Esophagus squamous epithelium (tissue), 5 donors: Measurements from ENCODE around the gene MBD6. TPM values are rescaled to one million over a fixed set of nuclear protein-coding genes. Genes with fewer than 3 reads are reported as not detected.

ENCODE experiments used
- DNase-seq: peaks from one replicate; lab custom pipeline; 2025; lab: John Stamatoyannopoulos, UW
- H3K27ac ChIP-seq, 4 donors: fragments of 200-600 bp; sonication (generic); one replicate each; pipeline ENCODE4 v1.5.1; 2016 to 2019; ENCODE audit warnings: mild to moderate bottlenecking in 1 of 4
- H3K27me3 ChIP-seq, 4 donors: fragments of 200-600 bp; sonication (generic); 1 replicate in 3 of 4; 2 replicates in 1 of 4; pipeline versions ENCODE4 v1.5.1 to v1.6.0; 2017 to 2021; ENCODE audit warnings: antibody characterized with exemption in 1 of 4
- H3K36me3 ChIP-seq, 3 donors: fragments of 200-600 bp; sonication (generic); one replicate each; pipeline ENCODE4 v1.5.1; 2016 to 2019
- H3K4me1 ChIP-seq, 3 donors: fragments of 200-600 bp; sonication (generic); one replicate each; pipeline ENCODE4 v1.5.1; 2017 to 2019
- H3K4me3 ChIP-seq, 4 donors: fragments of 200-600 bp; sonication (generic); 1 replicate in 3 of 4; 2 replicates in 1 of 4; pipeline ENCODE4 v1.5.1; 2016 to 2019; ENCODE audit warnings: mild to moderate bottlenecking in 2 of 4, moderate library complexity in 1 of 4
- H3K9me3 ChIP-seq, 3 donors: fragments of 200-600 bp; sonication (generic); one replicate each; pipeline ENCODE4 v1.5.1; 2016 to 2019
- POLR2A ChIP-seq, 4 donors: fragments of 450-650 bp; IDR thresholded peaks; one replicate each; pipeline ENCODE4 v1.6.1; 2017; ENCODE audit warnings: antibody characterized with exemption in 4 of 4, mild to moderate bottlenecking in 4 of 4, moderate library complexity in 3 of 4
- WGBS, 2 donors: methylation state at CpG; one replicate each; pipeline ENCODE4 v1.1.5; 2018; 5-methylcytosine and 5-hydroxymethylcytosine counted together
- intact Hi-C: fragments of 100-400 bp; cut with DNase I; formaldehyde crosslinking; loops from one replicate; pipeline ENCODE4 v1.15.0; 2022
- total RNA-seq, 4 donors: library from RNA; depleted of rRNA; stranded (reverse); fragments of >200 nt; gene quantifications; one replicate each; pipeline ENCODE4 v1.1.0, GENCODE V29; 2016
- TF ChIP-seq, protein P1 (sequence below), 6 experiments: fragments of 450-650 bp in 4 of 6; fragments of 200-600 bp in 2 of 6; sonication (generic) in 2 of 6; IDR thresholded peaks; one replicate each; pipeline ENCODE4 v1.5.1; 2016 to 2019; ENCODE audit warnings: antibody characterized with exemption in 6 of 6, mild to moderate bottlenecking in 4 of 6, moderate library complexity in 4 of 6
- donor health status: DM: yes; HTN: yes; CAD: no.

Gene MBD6
- total RNA-seq, 4 donors from 2014 or later: 13.8 to 33.2 (median 17.6) TPM

DNA sequence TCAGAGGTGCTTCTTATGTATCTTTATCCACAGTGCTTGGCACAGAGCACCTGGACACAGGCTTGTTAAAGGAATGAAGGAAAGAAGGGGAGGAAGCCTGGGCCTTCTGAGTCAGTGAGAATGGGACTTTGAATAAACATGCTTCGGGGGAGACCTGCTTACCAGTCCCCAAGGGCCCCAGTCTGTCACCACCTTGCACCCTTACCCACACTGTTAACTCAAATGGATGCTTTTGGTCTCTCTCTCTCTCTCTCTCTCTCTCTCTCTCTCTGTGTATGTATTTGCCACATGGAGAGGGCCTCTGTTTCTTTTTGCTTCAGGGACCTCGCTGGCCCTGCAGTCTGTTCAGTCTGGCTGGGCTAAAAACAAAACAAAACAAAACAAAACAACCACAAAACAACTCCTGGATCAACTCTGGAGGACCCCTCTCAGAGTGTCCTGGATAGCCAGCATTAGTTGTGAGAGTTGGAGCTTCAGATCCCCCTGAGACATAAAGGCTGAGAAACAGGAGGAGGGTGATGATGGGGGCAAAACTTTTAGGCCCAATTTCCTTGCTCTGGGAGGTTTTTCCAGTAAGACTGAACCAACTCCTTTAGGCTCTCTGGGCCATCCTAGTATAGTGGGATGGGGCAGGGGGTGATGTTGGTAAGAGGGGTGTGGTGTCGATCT is 29.1 kb downstream of the MBD6 start:
- DNase-seq: no peak
- intact Hi-C loops: no loop called here
- no peaks in the 10 kb centered on the region for H3K36me3 ChIP-seq
- H3K9me3 ChIP-seq: no peaks in the 10 kb centered on the region
- peaks cover 3 to 20% (median 5%) of the 10 kb centered on the region in 3 donors for H3K4me1 ChIP-seq
- H3K27ac ChIP-seq: no peak overlapping the region
- TF ChIP-seq POLR2A (IDR thresholded peaks at IDR 0.05): no peak
- TF ChIP-seq, protein P1, sequence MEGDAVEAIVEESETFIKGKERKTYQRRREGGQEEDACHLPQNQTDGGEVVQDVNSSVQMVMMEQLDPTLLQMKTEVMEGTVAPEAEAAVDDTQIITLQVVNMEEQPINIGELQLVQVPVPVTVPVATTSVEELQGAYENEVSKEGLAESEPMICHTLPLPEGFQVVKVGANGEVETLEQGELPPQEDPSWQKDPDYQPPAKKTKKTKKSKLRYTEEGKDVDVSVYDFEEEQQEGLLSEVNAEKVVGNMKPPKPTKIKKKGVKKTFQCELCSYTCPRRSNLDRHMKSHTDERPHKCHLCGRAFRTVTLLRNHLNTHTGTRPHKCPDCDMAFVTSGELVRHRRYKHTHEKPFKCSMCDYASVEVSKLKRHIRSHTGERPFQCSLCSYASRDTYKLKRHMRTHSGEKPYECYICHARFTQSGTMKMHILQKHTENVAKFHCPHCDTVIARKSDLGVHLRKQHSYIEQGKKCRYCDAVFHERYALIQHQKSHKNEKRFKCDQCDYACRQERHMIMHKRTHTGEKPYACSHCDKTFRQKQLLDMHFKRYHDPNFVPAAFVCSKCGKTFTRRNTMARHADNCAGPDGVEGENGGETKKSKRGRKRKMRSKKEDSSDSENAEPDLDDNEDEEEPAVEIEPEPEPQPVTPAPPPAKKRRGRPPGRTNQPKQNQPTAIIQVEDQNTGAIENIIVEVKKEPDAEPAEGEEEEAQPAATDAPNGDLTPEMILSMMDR (IDR thresholded peaks at IDR 0.05): no peak
- peaks cover 0 to 41% (median 0%) of the 10 kb centered on the region in 4 donors for H3K27me3 ChIP-seq
- WGBS, 2 donors: 79 to 87% methylated on average over 3 of the region's 3 CpGs
- no peak overlapping the region for H3K4me3 ChIP-seq

DNA sequence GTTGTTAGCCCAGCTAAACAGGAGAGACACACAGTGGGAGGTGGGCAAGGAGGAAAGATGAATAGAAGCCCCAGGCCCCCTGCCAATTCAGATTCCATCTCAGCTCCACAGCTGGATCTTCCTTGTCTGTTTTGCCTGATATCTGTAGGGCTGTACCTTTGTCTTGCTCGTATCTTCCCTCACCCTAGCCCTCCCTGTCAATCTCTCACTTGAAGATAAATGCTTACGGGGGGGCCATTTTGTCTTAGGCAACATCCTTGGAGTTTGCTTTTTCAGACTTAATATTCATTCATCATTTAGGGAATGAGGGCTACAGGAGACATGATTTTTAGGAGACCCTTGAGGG is 29.7 kb downstream of the MBD6 start:
- no peaks in the 10 kb centered on the region for H3K36me3 ChIP-seq
- no peak for TF ChIP-seq POLR2A (IDR thresholded peaks at IDR 0.05)
- TF ChIP-seq, protein P1 (IDR thresholded peaks at IDR 0.05): no peak
- H3K27ac ChIP-seq: no peak overlapping the region
- H3K9me3 ChIP-seq: no peaks in the 10 kb centered on the region
- no peak for DNase-seq
- peaks cover 3 to 18% (median 5%) of the 10 kb centered on the region in 3 donors for H3K4me1 ChIP-seq
- H3K4me3 ChIP-seq: no peak overlapping the region
- 79 to 85% methylated on average over 2 of the region's 2 CpGs for WGBS, 2 donors
- intact Hi-C loops: no loop called here
- H3K27me3 ChIP-seq: peaks cover 0 to 41% (median 0%) of the 10 kb centered on the region in 4 donors

DNA sequence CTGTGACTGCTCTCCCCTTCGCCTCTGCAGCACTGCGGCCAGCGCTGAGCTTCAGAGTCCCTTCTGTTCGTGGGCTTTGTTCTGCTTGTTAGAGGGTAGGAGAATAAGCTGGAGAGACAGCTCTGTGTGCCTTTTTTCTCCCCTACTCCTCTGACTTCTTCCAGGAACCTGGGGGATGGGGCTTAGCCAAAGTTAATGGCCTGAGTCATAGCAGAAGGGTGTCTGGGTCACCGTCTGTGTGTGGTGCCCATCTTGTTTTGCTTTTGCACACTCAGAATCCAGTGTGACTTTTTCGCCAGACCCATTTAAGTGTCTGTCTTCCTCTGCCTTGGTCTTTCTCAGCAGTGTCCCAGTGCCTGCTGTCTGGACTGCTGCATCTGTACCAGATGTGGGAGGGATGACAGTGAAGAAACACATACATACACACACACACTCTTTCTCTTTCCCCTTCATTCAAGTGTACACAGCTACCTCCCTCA is 30.2 kb downstream of the MBD6 start:
- TF ChIP-seq POLR2A (IDR thresholded peaks at IDR 0.05): no peak
- intact Hi-C loops: no loop called here

DNA sequence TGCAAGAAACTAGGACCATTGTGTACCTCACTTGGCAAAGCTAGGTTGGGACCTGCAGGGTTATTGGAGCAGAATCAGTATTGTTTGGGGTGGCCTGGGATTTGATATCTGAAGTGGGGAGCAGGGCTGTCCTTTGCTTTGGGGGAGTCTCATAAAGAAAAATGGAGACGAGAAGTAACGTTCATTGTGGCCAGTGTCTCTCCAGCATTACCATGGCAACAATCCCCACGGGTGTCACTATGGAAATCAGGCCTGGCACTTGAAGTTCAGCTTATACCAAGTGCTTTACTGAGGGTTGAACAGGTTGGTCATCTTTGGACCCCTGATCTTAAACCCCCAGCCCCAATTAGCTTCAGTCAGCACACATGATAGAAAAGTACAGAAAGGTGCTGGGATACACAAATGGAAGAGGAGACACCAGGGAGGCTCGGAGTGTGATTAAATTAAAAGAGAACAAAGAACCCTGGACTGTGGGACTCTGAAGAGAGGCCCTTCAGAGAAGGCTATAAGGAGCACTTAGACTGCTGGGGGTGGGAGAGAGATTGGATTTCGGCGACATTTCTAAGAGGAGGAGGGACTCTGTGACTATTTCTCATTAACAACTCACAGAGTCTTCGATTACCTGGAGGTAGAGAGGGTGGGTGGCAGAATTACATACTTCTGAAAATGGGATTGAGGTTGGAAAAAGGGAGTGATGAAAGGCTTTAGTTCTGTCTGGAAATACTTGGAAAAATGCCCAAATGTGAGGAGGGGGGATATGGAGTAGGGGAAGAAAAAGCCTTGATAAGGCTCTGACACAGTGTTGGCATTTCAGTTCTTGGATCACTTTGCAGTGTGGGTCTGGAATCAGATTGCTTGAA is 30.9 kb downstream of the MBD6 start:
- intact Hi-C loops: no loop called here
- Histone ChIP-seq H3K4me3 (no peak overlapping the region), H3K36me3 (no peaks in the 10 kb centered on the region), H3K9me3 (no peaks in the 10 kb centered on the region), H3K4me1 (peaks cover 3 to 14% (median 5%) of the 10 kb centered on the region in 3 donors), H3K27me3 (peaks cover 0 to 33% (median 0%) of the 10 kb centered on the region in 4 donors), H3K27ac (no peak overlapping the region)
- no peak for DNase-seq
- 71 to 75% methylated on average over 6 to 7 of the region's 7 CpGs for WGBS, 2 donors
- no peak for TF ChIP-seq POLR2A (IDR thresholded peaks at IDR 0.05)
- TF ChIP-seq, protein P1 (IDR thresholded peaks at IDR 0.05): no peak

More for the DNA sequence above, 30.2 kb downstream of the MBD6 start:
- Histone ChIP-seq H3K27ac (no peak overlapping the region), H3K27me3 (peaks cover 0 to 40% (median 0%) of the 10 kb centered on the region in 4 donors), H3K4me3 (no peak overlapping the region), H3K9me3 (no peaks in the 10 kb centered on the region), H3K36me3 (no peaks in the 10 kb centered on the region), H3K4me1 (peaks cover 3 to 14% (median 5%) of the 10 kb centered on the region in 3 donors)
- WGBS, 2 donors: 64 to 68% methylated on average over 6 of the region's 6 CpGs
- DNase-seq: no peak

DNA sequence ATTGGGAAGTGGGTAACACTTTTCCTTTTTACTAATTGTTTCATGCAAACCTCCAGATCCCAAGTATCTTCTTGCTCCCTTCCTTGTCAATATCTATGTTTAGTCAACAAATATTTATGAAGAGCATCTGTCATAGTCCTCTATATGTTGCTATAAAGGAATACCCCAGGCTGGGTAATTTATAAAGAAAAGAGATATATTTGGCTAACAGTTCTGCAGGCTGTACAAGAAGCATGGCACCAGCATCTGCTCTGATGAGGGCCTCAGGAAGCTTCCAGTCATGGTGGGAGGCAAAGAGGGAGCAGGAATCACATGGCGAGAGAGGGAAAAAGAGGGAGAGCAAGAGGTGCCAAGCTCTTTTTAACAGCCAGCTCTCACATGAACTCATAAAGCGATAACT is 31.8 kb downstream of the MBD6 start:
- H3K27ac ChIP-seq: no peak overlapping the region
- 85 to 88% methylated on average over 2 of the region's 2 CpGs for WGBS, 2 donors
- H3K4me3 ChIP-seq: no peak overlapping the region
- H3K36me3 ChIP-seq: no peaks in the 10 kb centered on the region
- DNase-seq: no peak
- H3K9me3 ChIP-seq: no peaks in the 10 kb centered on the region
- peaks cover 0 to 24% (median 0%) of the 10 kb centered on the region in 4 donors for H3K27me3 ChIP-seq
- H3K4me1 ChIP-seq: peaks cover 3 to 11% (median 5%) of the 10 kb centered on the region in 3 donors
- intact Hi-C loops: no loop called here
- TF ChIP-seq, protein P1 (IDR thresholded peaks at IDR 0.05): no peak
- no peak for TF ChIP-seq POLR2A (IDR thresholded peaks at IDR 0.05)
